ENCODE measurements around the gene ELOB.
A peak's percentile ranks its signal among the peaks of the same experiment; 100 is the strongest.

ELOB gene

GRCh38 chr16:2777903-2778629 is 986 bp upstream of the ELOB start:
- peak overlapping the region; percentile 90 for H3K4me3 ChIP-seq (ENCODE audit: low read depth, low read length)
- DNase-seq (ENCODE audit: low read depth), result no peak
- TF ChIP-seq CTCF (IDR thresholded peaks at IDR 0.05; ENCODE audit: insufficient read depth, low read depth, low read length, missing control alignments), result no peak

GRCh38 chr16:2776500-2777139 is 460 bp downstream of the ELOB start:
- peak overlapping the region; percentile 82 for H3K4me3 ChIP-seq (ENCODE audit: low read depth, low read length)
- no peak for TF ChIP-seq CTCF (IDR thresholded peaks at IDR 0.05; ENCODE audit: insufficient read depth, low read depth, low read length, missing control alignments)
- peak; percentile 46 for DNase-seq (ENCODE audit: low read depth)

GRCh38 chr16:2775765-2776499 is 1.1 kb downstream of the ELOB start:
- TF ChIP-seq CTCF (IDR thresholded peaks at IDR 0.05; ENCODE audit: insufficient read depth, low read depth, low read length, missing control alignments), result no peak
- no peak for DNase-seq (ENCODE audit: low read depth)
- H3K4me3 ChIP-seq (ENCODE audit: low read depth, low read length), result peak overlapping the region; percentile 82

- H3K4me3 ChIP-seq (ENCODE audit: low read depth, low read length), result no peak overlapping the region
- no peak for DNase-seq (ENCODE audit: low read depth)
- no peak for TF ChIP-seq CTCF (IDR thresholded peaks at IDR 0.05; ENCODE audit: insufficient read depth, low read depth, low read length, missing control alignments)
Measured at GRCh38 chr16:2775131-2775716, 1.9 kb downstream of the ELOB start.

- H3K4me3 ChIP-seq (ENCODE audit: low read depth, low read length), result no peak overlapping the region
- TF ChIP-seq CTCF (IDR thresholded peaks at IDR 0.05; ENCODE audit: insufficient read depth, low read depth, low read length, missing control alignments), result no peak
- no peak for DNase-seq (ENCODE audit: low read depth)
Measured at GRCh38 chr16:2774161-2774891, 2.8 kb downstream of the ELOB start.

GRCh38 chr16:2773188-2773968 is 3.7 kb downstream of the ELOB start:
- TF ChIP-seq CTCF (IDR thresholded peaks at IDR 0.05; ENCODE audit: insufficient read depth, low read depth, low read length, missing control alignments), result no peak
- DNase-seq (ENCODE audit: low read depth), result no peak
- no peak overlapping the region for H3K4me3 ChIP-seq (ENCODE audit: low read depth, low read length)
